Endometrium (tissue), 2 donors: Measurements from ENCODE around the gene SLC25A47.
"Not testable (repeated sequence)": the region's sequence is repeated elsewhere in the genome, so short reads cannot be mapped to it uniquely, and the experiment has no call there.

Experiments used
- FAIRE-seq: peaks from 2 replicates; lab custom pipeline; 2012; peaks lifted over from hg19 to GRCh38; lab: Jason Lieb, UNC
- donor health status: control.
- donor health status: control.

The SLC25A47 gene

DNA sequence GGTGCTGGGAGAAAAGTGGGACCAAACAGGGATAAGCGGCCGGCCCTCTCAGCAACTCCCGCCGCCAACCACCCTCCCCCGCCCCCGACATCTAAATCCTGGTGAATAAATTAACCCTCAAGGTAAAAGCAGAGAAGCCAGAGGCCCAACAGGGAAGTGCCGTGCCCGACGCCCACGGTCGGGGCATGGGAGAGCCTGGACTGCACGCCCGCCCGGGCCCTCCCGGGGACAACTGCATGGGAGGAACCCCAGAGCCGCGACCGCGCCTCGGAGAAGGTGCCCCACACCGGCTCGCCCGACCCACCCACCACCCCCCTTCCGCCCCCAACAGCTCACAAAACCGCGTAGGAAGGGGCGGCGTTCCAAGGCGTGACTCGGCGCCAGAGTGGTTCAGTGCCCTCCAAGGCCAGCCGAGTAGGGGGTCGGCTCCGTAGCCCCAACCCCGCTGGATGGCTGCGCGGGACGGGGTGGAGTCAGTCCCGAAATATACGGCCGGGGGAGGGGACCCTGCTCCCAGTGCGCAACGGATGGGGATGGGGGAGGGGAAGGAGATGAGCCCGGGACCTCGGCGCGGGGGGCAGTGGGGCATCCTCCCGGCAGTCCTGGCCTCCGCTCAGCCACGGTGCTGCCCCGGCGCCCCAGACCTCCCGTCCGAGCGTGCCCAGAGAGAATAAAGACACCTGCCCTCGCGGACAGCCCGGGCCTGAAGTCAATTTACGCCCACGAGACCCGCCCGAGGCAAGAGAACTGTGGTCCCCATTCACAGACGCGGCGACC lies 17.6 kb upstream of the SLC25A47 start:
- no peak for FAIRE-seq

DNA sequence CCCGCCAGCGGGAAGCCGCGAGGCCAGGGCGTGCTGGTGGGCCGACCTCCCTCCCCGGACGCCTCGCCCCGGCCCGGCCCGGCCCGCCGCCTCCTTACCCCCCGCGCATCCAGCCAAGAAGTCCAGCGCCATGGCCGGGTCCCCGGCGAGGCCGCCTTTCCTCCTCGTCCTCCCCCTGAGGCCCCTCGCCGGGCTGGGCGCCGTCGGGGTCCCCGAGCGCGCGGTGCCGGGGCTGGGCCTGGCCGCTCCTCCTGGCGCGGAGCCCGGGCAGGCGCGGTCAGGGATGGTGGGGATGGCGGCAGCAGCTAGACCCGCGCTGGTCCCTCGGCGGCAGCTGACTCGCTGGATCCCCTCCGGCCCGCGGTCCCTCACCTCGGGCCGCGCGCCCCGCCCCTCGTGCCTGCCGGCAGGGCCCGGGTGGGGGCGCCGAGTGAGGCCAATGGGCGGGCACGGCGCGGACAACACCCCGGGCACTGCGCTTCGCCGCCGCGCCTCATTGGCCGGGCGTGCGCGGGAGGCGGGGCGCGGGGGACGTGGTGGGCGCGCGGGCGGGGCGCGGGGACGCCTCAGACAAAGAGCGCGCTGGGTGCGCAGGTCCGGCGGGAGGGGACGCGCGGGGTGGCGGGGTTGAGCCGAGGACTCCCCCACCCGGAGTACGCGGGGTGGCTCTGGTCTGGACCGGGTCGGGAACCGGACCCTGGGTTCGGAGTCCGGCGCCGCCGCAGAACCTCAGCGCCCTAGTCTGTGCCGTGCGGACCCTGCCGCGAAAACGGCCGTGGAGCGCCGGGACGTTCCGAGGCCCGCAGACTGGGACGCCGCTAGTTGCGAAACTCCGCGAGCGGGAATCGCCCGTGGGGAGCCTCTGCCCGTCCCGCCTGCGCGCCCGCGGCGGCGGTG lies 16.8 kb upstream of the SLC25A47 start, which contains the start of gene SLC25A29:
Gene SLC25A29, minus strand, starts transcription at position 344 of the 897 bp plus-strand sequence. Its CDS starts 212 bp downstream, at position 132.
- FAIRE-seq: no peak

DNA sequence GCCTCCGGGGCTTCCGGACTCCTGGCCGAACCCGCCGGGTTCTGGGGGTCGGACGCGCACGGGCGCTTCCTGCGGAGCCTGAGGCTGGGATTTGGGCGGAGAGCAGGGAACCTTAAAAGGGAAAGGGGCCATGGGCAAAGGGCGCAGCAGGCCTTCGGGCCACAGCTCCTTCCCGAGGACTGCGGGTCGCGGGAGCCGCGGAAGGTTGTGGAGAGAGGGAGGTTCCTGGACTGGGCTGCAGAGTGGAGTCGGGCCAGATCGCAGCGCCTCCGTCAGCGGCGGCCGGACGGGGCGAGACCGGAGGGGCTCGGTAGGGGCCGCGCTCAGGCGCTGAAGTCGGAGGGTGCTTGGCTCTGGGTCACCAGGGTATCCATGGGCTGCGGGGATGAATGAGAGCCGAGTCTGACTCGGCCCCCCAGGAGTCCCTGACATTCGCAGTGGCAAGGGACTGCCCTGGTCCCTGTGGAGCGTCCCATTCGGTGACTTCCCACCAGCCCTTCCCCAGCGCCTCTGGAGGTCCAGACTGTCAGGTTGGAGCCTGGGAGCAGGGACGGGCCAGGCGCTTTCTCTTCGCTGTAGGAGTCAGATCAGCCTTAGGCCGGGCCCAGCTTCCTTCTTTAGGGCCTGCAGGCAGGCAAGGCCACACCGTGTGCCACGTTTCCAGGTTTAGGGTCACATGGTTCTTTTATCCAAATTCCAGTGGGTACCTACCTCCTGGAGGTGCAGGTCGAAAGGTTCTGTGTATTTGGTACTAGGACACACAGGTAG lies 16.0 kb upstream of the SLC25A47 start:
- FAIRE-seq: no peak

DNA sequence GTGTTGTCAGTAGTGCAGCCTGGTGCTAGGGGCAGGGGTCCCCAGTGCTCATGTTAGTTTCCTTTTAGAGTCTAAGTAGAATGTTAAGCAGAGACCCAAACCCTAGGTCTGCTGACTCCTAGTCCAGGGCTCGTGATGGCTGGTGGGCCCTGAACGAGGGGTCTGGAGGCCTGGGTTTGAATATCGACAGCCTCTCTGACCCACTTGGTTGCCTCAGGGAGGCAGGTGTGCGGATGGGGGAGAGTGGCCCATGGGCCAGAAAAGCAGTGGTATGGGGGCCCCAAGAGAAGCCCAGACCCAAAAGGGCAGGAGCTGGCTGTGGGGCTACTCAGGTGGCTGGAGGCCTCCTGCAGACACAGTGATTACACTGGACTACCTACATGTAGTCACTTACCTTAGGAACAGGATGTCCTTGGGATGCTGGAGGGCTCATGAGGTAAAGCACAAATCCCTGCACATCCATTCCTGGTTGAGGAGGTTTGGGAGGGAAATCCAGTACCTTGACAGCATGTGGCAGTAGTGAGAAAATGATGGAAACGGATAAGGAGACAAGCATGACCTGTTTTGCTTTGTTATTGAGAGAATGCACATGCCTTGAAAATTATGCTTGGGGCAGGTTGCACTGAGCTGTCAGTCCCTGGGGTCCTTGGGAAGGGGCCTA lies 15.2 kb upstream of the SLC25A47 start:
- FAIRE-seq: no peak

DNA sequence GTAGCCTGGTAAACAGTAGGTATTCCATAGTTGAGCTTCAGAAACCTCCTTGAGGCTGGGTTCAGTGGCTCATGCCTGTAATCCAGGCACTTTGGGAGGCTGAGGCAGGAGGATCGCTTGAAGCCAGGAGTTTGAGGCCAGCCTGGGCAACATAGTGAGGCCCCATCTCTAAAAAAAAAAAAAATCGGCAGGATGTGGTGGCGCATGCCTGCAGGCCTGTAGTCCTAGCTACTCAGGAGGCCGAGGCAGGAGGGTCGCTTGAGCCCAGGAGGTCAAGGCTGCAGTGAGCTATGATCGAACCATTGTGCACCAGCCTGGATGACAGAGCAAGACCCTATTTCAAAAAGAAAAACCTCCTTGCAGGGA lies 14.7 kb upstream of the SLC25A47 start:
- not testable (repeated sequence) for FAIRE-seq

DNA sequence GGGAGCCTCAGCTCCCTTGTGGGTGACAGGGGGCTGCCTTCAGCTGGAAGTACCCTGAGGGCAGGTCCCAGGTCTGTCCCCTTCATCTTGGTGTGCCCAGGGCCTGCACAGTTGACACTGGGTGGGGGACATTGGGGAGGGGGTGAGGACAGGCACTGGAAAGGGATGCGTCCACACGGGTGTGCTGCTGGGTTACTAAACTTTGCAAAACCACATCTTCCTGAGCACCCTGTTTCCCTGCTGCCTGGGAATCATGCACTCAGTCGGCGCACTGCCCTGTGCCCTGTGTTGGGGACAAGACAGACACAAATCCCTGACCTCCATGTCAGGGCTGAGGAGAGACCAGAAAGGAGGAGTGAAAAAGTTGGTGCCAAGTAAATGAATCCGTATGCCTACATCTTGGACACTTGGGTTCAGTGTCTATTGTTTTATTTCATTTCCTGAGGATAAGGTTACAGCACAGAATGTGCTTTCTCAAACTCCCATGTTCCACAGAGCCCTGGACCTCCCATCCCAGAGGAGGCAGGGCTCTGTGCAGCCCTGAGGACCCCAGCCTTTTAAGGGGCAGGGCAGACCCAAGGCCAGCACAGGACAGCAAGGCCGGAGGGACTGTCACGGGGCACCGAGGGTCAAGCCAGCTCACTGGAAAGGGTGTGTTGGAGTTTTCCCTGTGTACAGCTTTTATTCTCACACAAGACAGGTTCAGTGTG lies 14.0 kb upstream of the SLC25A47 start:
- no peak for FAIRE-seq

DNA sequence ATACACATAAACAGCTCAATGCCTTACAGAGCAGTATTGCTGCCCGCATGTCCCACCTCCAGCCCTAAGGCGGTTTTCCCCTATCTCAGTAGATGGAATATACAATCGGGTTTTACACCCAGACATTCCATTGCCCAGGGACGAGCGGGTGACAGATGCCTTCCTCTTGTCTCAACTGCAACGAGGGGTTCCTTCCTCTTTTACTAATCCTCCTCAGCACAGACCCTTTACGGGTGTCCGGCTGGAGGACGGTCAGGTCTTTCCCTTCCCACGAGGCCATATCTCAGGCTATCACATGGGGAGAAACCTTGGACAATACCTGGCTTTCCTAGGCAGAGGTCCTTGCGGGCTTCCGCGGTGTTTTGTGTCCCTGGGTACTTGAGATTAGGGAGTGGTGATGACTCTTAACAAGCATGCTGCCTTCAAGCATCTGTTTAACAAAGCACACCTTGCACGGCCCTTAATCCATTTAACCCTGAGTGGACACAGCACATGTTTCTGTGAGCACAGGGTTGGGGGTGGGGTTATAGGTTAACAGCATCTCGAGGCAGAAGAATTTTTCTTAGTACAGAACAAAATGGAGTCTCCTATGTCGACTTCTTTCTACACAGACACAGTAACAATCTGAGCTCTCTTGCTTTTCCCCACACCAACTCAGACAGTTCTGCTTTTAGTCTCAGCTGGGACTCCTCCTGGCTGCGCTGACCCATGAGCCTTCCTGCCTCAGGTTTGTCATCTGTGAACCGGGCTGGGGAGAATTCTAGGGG lies 10.8 kb upstream of the SLC25A47 start:
- FAIRE-seq: not testable (repeated sequence)

DNA sequence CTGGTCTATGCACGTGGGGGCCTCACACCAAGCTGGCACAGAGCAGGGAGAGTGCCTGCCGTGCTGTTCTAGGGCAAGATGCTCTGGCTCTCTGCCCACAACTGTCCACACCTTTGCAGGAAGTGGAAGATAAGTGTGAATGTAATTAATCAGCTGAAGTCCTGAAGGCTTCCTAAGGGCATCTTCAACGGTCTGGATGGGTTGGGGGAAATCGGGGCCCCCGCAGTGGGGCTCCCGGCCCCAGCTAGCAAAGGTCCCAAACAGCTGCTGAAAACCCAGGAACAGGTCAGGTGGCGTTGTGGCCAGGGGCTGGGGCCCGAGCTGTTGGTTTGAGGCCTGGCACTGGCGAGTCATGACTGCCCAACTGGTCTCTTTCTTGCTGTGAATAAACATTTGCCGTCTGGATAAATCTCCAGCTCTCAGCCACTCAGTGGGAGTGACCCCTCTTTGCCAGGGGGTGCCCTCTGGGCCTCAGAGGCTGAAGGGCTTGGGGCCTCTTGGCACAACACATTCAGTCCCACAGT lies 10.2 kb upstream of the SLC25A47 start:
- FAIRE-seq: no peak

DNA sequence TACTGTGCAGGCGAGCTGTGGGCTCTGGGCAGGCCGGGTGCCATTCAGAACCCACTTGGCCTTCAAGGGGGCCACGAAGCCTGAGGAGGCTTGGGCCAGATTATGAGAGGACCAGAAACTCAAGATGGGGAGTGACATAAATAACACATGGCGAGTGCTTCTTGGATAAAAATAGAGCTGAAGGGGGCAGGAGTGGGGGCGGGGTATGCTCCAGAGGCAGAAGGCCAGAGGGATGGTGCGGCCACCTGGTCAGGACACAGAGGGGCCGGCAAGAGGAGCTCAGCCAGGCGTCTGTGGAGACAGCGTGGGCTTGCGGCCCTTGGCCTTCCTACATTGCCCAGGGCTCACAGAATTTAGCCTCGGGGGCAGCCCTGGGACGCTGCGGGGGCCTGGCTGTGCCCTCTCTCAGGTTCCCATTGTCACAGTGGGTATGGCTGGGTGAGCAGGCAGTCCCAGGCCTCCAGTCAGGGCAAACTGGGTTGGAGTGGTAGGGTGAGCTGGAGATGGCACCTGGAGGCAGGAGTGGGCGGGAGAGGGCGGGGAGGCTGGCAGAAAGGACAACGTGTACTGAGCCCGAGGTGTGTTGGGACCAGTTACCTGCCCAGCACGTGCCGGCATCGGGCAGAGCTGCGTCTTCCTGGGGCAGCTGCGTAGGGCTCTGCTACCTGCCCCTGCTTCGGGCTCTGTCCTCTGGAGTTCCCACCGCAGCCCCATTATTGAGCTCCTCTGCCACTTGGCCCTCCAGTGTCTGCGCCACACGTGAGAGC lies 9.5 kb upstream of the SLC25A47 start:
- FAIRE-seq: no peak

DNA sequence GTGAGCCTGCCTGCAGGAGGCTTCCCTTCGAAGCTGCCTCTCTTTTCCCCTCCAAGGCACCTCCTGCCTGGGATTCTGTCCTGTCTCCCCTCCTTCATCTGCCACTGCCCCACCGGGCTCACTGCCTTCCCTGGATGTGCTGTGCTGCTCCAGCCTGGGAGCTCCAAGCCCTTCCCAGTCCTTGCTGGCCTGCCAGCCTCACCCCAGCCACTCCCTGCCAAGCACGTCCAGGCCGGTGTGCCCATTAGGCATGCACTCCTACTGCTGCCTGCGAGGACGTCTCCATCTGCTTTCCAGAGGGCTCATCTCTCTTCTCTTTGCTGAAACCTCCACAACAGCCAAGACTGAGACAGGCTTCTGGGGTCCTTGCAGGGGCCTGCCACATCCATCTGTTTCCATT lies 8.4 kb upstream of the SLC25A47 start:
- FAIRE-seq: no peak

DNA sequence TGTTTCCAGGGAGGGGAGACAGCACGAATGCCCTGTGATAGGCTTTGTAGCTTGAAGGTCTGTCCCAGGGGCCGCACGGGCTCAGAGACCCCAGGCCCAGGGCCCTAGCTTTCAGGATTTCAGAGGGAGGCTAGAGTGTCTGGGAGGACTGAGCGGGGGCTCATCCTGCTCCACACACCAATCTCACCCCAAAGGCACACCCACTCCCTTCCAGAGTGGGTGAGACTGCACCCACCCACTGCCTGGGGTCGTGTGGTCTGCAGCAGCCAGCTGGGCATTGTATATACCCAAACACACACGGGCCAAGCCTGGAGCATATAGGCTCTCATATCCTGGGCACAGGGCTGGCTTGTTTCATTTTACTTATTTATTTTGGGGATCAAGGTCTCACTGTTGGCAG lies 5.8 kb upstream of the SLC25A47 start:
- no peak for FAIRE-seq

DNA sequence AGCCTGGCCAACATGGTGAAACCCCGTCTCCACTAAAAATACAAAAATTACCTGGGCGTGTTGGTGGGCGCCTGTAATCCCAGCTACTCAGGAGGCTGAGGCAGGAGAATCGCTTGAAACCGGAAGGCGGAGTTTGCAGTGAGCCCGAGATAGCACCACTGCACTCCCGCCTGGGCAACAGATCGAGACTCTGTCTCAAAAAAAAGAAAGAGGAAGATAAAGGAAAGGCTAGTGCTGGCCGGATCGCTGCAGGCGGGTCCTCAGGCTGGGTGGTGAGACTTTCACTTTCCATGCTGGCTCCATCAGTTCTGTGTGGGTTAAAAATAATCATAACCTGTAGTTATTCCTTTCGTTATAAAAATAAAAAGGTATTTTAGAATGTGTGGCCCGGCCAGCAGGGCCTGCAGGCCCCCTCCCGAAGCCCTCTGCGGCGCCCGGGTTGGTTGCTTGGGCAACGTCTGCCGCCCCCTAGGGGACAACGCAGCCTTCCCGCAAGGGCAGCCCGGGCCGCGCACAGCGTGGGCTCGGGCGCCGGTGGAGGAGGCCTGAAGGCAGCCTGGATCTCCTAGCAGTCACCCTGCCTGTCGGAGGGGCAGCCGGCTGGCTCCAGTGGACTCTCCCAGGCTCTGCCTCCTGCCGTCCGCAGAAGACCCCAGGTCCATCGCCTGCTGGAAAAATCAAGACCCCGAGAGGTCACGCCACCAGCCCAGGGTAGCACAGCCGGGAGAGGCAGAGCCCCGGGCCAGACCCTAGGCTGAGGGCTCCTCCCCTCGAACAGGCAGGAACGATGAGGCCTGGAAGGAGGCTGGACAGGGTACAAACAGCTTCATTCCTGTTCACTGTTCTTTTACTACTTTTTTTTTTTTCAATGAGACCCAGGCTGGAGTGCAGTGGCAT lies 5.0 kb upstream of the SLC25A47 start:
- FAIRE-seq: no peak

DNA sequence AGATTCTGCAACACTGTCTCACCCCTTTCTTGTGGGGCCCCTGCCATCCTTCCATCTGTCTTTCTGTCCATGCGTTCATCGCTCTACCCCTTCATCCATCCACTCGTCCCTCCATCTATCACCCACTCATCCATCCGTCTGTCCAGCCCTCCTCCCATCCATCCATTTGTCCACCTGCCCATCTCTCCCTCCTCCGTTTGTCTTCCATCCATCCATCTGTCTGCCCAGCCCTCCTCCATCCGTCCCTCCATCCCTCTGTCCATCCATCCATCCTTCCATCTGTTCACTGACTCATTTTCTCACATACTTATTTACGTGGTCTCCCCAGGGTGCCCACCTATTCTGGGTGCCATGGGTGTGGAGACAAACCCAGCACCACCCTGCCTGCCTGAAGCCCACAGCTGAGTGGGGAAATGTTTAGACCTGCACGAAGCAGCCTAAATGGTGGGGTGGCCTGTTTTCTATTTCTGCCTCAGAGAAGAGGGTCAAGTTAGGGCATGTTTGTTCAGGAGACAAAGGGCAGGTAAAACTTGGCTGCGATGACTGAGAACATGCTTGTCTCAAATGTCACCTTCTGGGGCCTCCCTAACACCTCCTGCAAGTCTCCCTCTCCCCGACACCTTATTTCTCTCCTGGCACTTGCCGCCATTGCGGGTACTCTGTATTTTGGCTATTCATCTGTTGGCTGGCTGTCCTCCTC lies 2.8 kb upstream of the SLC25A47 start:
- no peak for FAIRE-seq

DNA sequence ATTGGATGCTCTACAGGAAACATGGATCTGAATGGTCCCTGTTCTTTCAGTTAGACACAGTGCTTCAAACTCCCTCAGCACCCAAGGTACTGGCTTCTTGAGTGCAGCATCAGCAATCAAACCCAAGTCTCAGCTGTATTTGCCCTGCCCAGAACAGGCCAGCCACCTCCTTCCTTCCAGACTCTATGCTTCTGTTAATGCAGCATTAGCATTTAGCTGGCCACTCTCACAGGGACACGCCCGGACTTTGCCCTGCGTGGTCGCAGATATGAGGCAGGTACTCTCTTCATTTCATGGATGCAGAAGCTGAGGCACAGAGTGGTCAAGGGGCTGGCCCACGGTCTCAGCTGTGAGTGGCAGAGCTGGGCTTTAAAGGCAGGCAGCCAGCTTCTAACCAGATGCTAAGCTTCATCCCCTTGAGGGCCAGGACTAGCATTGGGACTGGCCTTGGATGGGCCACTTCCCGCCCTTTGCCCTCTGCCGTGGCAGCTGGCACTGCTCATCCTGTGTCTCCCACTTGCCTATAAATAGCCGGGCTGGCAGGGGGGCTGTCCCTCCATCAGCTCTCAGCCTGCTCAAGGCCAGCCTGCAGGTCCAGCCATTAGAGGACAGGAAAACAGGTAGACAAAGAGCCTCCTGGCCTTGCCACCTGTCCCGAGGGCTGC lies 1.5 kb upstream of the SLC25A47 start:
- FAIRE-seq: no peak

DNA sequence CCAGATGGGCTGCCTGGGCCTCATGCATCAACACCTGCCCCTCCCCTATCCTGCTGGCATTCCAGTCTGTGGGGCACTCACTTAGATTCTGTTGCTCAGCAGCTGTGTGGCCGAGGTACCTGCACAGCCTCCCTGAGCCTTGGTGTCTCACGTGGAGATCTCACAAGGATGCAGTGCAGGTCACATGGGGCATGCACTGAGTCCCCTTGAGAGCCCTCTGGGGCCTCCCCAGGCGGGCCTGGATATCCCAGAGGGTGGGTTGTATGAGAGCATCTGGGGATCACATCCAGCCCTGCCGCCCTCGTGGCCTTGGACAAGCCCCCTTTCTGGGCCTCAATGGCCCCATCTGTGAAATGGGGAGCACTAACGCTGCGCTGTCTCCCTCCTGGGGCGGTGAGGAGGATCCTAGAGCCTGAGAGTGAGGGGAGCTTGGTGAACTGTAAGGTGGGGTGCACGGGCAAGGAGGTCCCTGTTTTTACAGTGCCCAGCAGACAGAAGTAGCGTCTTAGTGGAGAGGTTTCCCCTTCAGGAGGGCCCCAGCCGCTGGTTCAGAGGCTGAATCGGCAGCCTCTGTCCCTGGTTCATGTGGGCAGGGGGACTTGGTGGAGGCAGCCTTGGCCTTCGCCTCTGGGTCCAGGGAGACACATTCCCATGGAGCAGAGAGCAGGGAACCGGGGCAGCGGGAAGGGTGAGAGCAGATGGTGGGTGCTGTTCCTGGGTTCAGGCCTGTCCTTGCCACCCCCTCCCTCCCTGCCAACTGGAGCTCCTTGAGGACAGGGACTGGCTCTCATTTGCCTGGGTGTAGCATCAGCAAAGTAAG lies 791 bp upstream of the SLC25A47 start:
- FAIRE-seq: no peak

DNA sequence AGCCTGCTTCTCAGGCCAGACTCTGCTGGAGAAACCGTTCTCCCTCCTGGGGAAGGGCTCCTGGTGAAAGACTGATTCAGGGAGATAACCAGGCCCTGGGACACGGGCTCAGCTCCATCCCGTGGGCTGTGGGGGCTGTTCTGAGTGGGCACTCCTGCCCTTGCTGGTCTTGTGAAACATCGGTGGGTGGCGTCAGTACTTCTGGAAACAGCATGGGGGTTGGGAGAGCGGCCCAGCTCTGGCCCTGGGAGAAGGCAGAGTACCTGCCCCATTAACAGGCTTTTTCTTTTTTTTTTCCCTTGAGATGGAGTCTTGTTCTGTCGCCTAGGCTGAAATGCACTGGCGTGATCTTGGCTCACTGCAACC lies 786 bp downstream of the SLC25A47 start:
- no peak for FAIRE-seq
